ENCODE data around the gene KIF3C. TPM values are rescaled to one million over a fixed set of nuclear protein-coding genes. Genes with fewer than 3 reads are reported as not detected.
A peak's percentile ranks its signal among the peaks of the same experiment; 100 is the strongest.

Gene KIF3C
- total RNA-seq, 2 experiments from 2014 or later: 3.6 to 3.8 TPM

- Mint-ChIP-seq H3K9me3 (no peaks in the 10 kb centered on the region), H3K27me3 (peaks cover 2% of the 10 kb centered on the region), H3K27ac (no peak overlapping the region), H3K4me1 (ENCODE audit: low read depth) (peaks cover 4% of the 10 kb centered on the region), H3K4me3 (no peak overlapping the region), H3K36me3 (ENCODE audit: low read depth) (no peaks in the 10 kb centered on the region)
- ATAC-seq (no peak), DNase-seq (no peak)
- POLR2A ChIA-PET: no interaction called here
- intact Hi-C loops (cut with micrococcal nuclease): no loop called here
- TF ChIP-seq CTCF (IDR thresholded peaks at IDR 0.05): no peak
- CTCF ChIA-PET: no interaction called here
Observed at GRCh38 chr2:25885933-25886332, 96.4 kb downstream of the KIF3C start.

GRCh38 chr2:25881764-25882163 lies 100.5 kb downstream of the KIF3C start:
- DNase-seq (no peak), ATAC-seq (no peak)
- POLR2A ChIA-PET: interaction anchor here (0.9 kb wide), 1 partner anchor 45 kb away, joined by 3 read pairs; no protein-coding TSS in a partner anchor
- Mint-ChIP-seq H3K4me3 (no peak overlapping the region), H3K9me3 (no peaks in the 10 kb centered on the region), H3K27ac (no peak overlapping the region), H3K4me1 (ENCODE audit: low read depth) (peaks cover 24% of the 10 kb centered on the region), H3K27me3 (peaks cover 2% of the 10 kb centered on the region), H3K36me3 (ENCODE audit: low read depth) (peaks cover 3% of the 10 kb centered on the region)
- no peak for TF ChIP-seq CTCF (IDR thresholded peaks at IDR 0.05)
- intact Hi-C loops (cut with micrococcal nuclease): no loop called here
- CTCF ChIA-PET: interaction anchor here (3.8 kb wide), 1 partner anchor 274 kb away, joined by 17 read pairs; no protein-coding TSS in a partner anchor

GRCh38 chr2:25879133-25879730 lies 103.1 kb downstream of the KIF3C start:
- DNase-seq: no peak
- ChIA-PET POLR2A (interaction anchor here (0.6 to 3.0 kb wide), 6 partner anchors 12 to 299 kb away, joined by 3 to 13 read pairs (median 4); no protein-coding TSS in a partner anchor), CTCF (interaction anchor here (0.9 to 3.8 kb wide), 9 partner anchors 11 to 517 kb away, joined by 3 to 25 read pairs (median 6); no protein-coding TSS in a partner anchor)
- no peak for ATAC-seq
- Mint-ChIP-seq H3K27ac (peak overlapping the region; percentile 98), H3K4me1 (ENCODE audit: low read depth) (peaks cover 40% of the 10 kb centered on the region), H3K36me3 (ENCODE audit: low read depth) (peaks cover 13% of the 10 kb centered on the region), H3K9me3 (no peaks in the 10 kb centered on the region), H3K4me3 (peak overlapping the region; percentile 95), H3K27me3 (no peaks in the 10 kb centered on the region)
- TF ChIP-seq CTCF (IDR thresholded peaks at IDR 0.05): no peak
- intact Hi-C loops (cut with micrococcal nuclease): no loop called here

GRCh38 chr2:25878361-25879132 lies 103.8 kb downstream of the KIF3C start, which contains the start of gene ASXL2:
ASXL2 (minus strand) TSS chr2:25878487; CDS start chr2:25878222, 265 bp downstream.
- ChIA-PET POLR2A (interaction anchor here (0.6 to 3.0 kb wide), 8 partner anchors 11 to 300 kb away, joined by 3 to 13 read pairs (median 4); no protein-coding TSS in a partner anchor), CTCF (interaction anchor here (0.9 to 3.8 kb wide), 9 partner anchors 10 to 516 kb away, joined by 3 to 25 read pairs (median 6); no protein-coding TSS in a partner anchor)
- H3K36me3 Mint-ChIP-seq (ENCODE audit: low read depth): peaks cover 13% of the 10 kb centered on the region
- H3K4me1 Mint-ChIP-seq (ENCODE audit: low read depth): peaks cover 43% of the 10 kb centered on the region
- no peak for TF ChIP-seq CTCF (IDR thresholded peaks at IDR 0.05)
- no peaks in the 10 kb centered on the region for H3K27me3 Mint-ChIP-seq
- ATAC-seq (peak; percentile 88), DNase-seq (peak; percentile 97)
- no peaks in the 10 kb centered on the region for H3K9me3 Mint-ChIP-seq
- intact Hi-C loops (cut with micrococcal nuclease): no loop called here
- peak within 1 kb of the TSS; percentile 95 for H3K4me3 Mint-ChIP-seq
- H3K27ac Mint-ChIP-seq: peak within 1 kb of the TSS; percentile 98

Measured in activated CD8-positive, alpha-beta T cell treated with anti-CD3 and anti-CD28 coated beads for 36 hours (primary cell).